ENCODE results near the gene MUC5B.
"Not testable (repeated sequence)": the region's sequence is repeated elsewhere in the genome, so short reads cannot be mapped to it uniquely, and the experiment has no call there.

DNA sequence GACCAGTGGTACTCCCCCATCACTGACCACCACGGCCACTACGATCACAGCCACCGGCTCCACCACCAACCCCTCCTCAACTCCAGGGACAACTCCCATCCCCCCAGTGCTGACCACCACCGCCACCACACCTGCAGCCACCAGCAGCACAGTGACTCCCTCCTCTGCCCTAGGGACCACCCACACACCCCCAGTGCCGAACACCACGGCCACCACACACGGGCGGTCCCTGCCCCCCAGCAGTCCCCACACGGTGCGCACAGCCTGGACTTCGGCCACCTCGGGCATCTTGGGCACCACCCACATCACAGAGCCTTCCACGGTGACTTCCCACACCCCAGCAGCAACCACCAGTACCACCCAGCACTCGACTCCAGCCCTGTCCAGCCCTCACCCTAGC, 24.2 kb downstream of the MUC5B start:
- TF ChIP-seq, protein P1, sequence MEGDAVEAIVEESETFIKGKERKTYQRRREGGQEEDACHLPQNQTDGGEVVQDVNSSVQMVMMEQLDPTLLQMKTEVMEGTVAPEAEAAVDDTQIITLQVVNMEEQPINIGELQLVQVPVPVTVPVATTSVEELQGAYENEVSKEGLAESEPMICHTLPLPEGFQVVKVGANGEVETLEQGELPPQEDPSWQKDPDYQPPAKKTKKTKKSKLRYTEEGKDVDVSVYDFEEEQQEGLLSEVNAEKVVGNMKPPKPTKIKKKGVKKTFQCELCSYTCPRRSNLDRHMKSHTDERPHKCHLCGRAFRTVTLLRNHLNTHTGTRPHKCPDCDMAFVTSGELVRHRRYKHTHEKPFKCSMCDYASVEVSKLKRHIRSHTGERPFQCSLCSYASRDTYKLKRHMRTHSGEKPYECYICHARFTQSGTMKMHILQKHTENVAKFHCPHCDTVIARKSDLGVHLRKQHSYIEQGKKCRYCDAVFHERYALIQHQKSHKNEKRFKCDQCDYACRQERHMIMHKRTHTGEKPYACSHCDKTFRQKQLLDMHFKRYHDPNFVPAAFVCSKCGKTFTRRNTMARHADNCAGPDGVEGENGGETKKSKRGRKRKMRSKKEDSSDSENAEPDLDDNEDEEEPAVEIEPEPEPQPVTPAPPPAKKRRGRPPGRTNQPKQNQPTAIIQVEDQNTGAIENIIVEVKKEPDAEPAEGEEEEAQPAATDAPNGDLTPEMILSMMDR (IDR thresholded peaks at IDR 0.05): not testable (repeated sequence)
- not testable (repeated sequence) for TF ChIP-seq POLR2A (IDR thresholded peaks at IDR 0.05)

Data from testis (tissue), 2 donors.